CD14-positive monocyte (primary cell): Measurements from ENCODE around the gene LKAAEAR1. TPM values are rescaled to one million over a fixed set of nuclear protein-coding genes. Genes with fewer than 3 reads are reported as not detected.

Source experiments
- DNase-seq, 3 donors: peaks; one replicate each; pipeline ENCODE4 v3.0.0-alpha.2; 2011 to 2022
- H2AFZ ChIP-seq: 2 replicates; pipeline ENCODE4 v1.6.0; 2012; ENCODE audit warnings: mild to moderate bottlenecking, low read depth, low read length, inconsistent platforms; ENCODE audit not compliant: insufficient read depth, poor library complexity, severe bottlenecking
- H3K27ac ChIP-seq, 2 donors: 1 replicate in 1 of 2; 2 replicates in 1 of 2; pipeline ENCODE4 v1.5.1; 2012 to 2013; ENCODE audit warnings: low read length in 2 of 2, control low read depth in 1 of 2, inconsistent platforms in 1 of 2, low read depth in 1 of 2, mild to moderate bottlenecking in 1 of 2
- H3K27me3 ChIP-seq, 2 donors: one replicate each; pipeline versions ENCODE4 v1.6.0 to v1.6.1; 2011 to 2013; ENCODE audit warnings: low read length in 2 of 2; ENCODE audit not compliant: control insufficient read depth in 2 of 2, insufficient read depth in 2 of 2
- H3K36me3 ChIP-seq, 2 donors: replicated peaks in 1 of 2; 1 replicate in 1 of 2; 2 replicates in 1 of 2; pipeline versions ENCODE4 v1.5.1 to v1.6.1; 2012 to 2013; ENCODE audit warnings: low read length in 2 of 2, control low read depth in 1 of 2, inconsistent platforms in 1 of 2, mild to moderate bottlenecking in 1 of 2; ENCODE audit not compliant: insufficient read depth in 2 of 2, control insufficient read depth in 1 of 2
- H3K4me1 ChIP-seq, 2 donors: 1 replicate in 1 of 2; 2 replicates in 1 of 2; pipeline versions ENCODE4 v1.5.1 to v1.6.1; 2012 to 2013; ENCODE audit warnings: low read length in 2 of 2, control low read depth in 1 of 2, inconsistent platforms in 1 of 2, mild to moderate bottlenecking in 1 of 2, moderate library complexity in 1 of 2; ENCODE audit not compliant: insufficient read depth in 2 of 2, control insufficient read depth in 1 of 2
- H3K4me2 ChIP-seq: replicated peaks from 2 replicates; pipeline ENCODE3; 2012; ENCODE audit warnings: low read length, moderate library complexity, mild to moderate bottlenecking; ENCODE audit not compliant: poor library complexity, severe bottlenecking; ENCODE audit errors: extremely low read depth
- H3K4me3 ChIP-seq, 3 experiments: fragments of 200-600 bp in 1 of 3; sonication (generic) in 1 of 3; replicated peaks in 1 of 3; 1 replicate in 2 of 3; 2 replicates in 1 of 3; pipeline ENCODE4 v1.5.1; 2011 to 2013; ENCODE audit warnings: low read length in 3 of 3, mild to moderate bottlenecking in 3 of 3, control low read depth in 2 of 3, low read depth in 2 of 3, inconsistent platforms in 1 of 3, moderate library complexity in 1 of 3
- H3K79me2 ChIP-seq: 2 replicates; pipeline ENCODE4 v1.6.0; 2012; ENCODE audit warnings: mild to moderate bottlenecking, control low read depth, inconsistent platforms, low read length, moderate library complexity; ENCODE audit not compliant: insufficient read depth
- H3K9ac ChIP-seq: 2 replicates; pipeline ENCODE4 v1.6.0; 2017; ENCODE audit warnings: low read length, mild to moderate bottlenecking; ENCODE audit not compliant: insufficient read depth, poor library complexity, severe bottlenecking
- H3K9me3 ChIP-seq, 2 donors: replicated peaks in 1 of 2; 1 replicate in 1 of 2; 2 replicates in 1 of 2; pipeline versions ENCODE4 v1.5.1 to v1.6.1; 2012 to 2013; ENCODE audit warnings: low read length in 2 of 2, control low read depth in 1 of 2; ENCODE audit not compliant: control insufficient read depth in 1 of 2, insufficient read depth in 1 of 2
- H4K20me1 ChIP-seq: 2 replicates; pipeline ENCODE4 v1.6.0; 2012; ENCODE audit warnings: mild to moderate bottlenecking, low read length, control low read depth, moderate library complexity; ENCODE audit not compliant: insufficient read depth
- H3K27ac Mint-ChIP-seq, 7 donors: one replicate each; pipeline ENCODE4 v1.8.0; 2020; ENCODE audit warnings: mild to moderate bottlenecking in 7 of 7, mixed read lengths in 7 of 7, moderate library complexity in 6 of 7, inconsistent platforms in 2 of 7
- H3K27me3 Mint-ChIP-seq, 3 donors: one replicate each; pipeline ENCODE4 v1.8.0; 2021 to 2022; ENCODE audit warnings: low read depth in 3 of 3, mild to moderate bottlenecking in 3 of 3, mixed read lengths in 3 of 3, moderate library complexity in 3 of 3, inconsistent platforms in 1 of 3
- H3K36me3 Mint-ChIP-seq, 2 donors: one replicate each; pipeline ENCODE4 v1.8.0; 2020; ENCODE audit warnings: mixed read lengths in 2 of 2, inconsistent platforms in 1 of 2, mild to moderate bottlenecking in 1 of 2
- H3K4me1 Mint-ChIP-seq: one replicate; pipeline ENCODE4 v1.8.0; 2020; ENCODE audit warnings: mild to moderate bottlenecking, mixed read lengths
- H3K4me3 Mint-ChIP-seq, 2 donors: one replicate each; pipeline ENCODE4 v1.8.0; 2020; ENCODE audit warnings: mild to moderate bottlenecking in 2 of 2, mixed read lengths in 2 of 2, moderate library complexity in 1 of 2
- H3K9me3 Mint-ChIP-seq, 7 donors: one replicate each; pipeline ENCODE4 v1.8.0; 2020 to 2022; ENCODE audit warnings: mixed read lengths in 7 of 7, mild to moderate bottlenecking in 6 of 7, moderate library complexity in 6 of 7, inconsistent platforms in 2 of 7
- WGBS: methylation state at CpG from one replicate; pipeline ENCODE4 v1.1.5; 2013; ENCODE audit warnings: missing lambda C conversion rate; ENCODE audit not compliant: insufficient coverage; 5-methylcytosine and 5-hydroxymethylcytosine counted together
- intact Hi-C, 2 donors: fragments of 100-400 bp; cut with micrococcal nuclease; formaldehyde crosslinking; loops; one replicate each; pipeline versions ENCODE4 v1.15.0 to v1.15.1; 2023
- polyA plus RNA-seq, 3 donors: library from polyadenylated mRNA; depleted of rRNA in 1 of 3; unstranded in 2 of 3; stranded (reverse) in 1 of 3; fragments of 300-500 nt in 2 of 3; fragments of >200 nt in 1 of 3; fragmentation: Illumina TruSeq in 2 of 3; gene quantifications; 1 replicate in 2 of 3; 2 replicates in 1 of 3; pipeline ENCODE4 v1.2.3, GENCODE V29; 2012 to 2021
- TF ChIP-seq, protein P1 (sequence below): fragments of 200-600 bp; IDR thresholded peaks from one replicate; pipeline ENCODE4 v1.8.0; 2022; ENCODE audit warnings: antibody characterized with exemption, mild to moderate bottlenecking

Gene LKAAEAR1
- polyA plus RNA-seq, 3 donors = 0.61 to 0.86 (median 0.64) TPM

DNA sequence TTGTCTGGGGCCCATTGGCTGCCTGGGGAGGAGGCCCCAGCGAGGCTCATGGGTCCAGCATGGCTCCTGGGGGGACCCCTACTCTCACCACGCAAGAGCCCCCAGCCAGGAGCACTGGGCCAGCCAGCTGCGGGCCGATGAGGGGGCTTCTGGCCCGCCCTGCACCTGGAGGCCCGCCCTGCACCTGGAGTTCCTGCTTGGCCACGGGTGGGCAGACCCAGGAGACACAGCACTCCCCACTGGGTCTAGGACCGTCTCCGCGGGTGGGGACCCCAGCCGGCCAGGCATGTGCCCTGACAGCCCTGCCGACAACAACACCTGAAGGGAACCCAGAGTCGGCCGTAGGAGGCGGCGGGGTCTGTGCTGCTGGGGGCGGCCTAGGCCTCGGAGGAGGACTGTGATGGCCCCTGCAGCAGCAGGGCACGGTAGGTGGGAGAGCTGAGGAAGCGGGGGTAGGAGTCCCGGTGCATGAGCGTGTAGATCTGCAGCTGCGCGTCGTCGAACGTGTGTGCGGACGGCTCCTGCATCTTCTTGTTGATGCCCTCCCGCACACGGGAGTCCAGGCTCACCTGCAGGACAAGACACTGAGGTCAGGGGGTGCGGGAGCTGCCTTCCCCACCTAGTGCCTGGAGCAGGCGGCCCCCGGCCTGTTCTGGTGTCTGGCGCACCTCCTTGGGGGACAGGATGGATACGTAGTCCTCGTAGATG lies 10.6 kb downstream of the LKAAEAR1 start:
- no peak overlapping the region for H2AFZ ChIP-seq
- H3K4me1 Mint-ChIP-seq = peaks cover 29% of the 10 kb centered on the region
- H3K9me3 Mint-ChIP-seq = no peaks in the 10 kb centered on the region
- H3K27me3 ChIP-seq = no peaks in the 10 kb centered on the region
- no peaks in the 10 kb centered on the region for H3K9me3 ChIP-seq
- H3K9ac ChIP-seq = no peak overlapping the region
- H3K27ac Mint-ChIP-seq = peak overlapping the region in 1 of 7 donors; percentile 35
- H3K27me3 Mint-ChIP-seq = peaks cover 0 to 2% (median 2%) of the 10 kb centered on the region in 3 donors
- H3K27ac ChIP-seq = peak overlapping the region in 1 of 2 donors; percentile 14
- H3K4me3 Mint-ChIP-seq = no peak overlapping the region
- peaks cover 32 to 51% of the 10 kb centered on the region in 2 donors for H3K36me3 Mint-ChIP-seq
- no peak overlapping the region for H3K4me2 ChIP-seq
- DNase-seq = no peak
- H3K4me1 ChIP-seq = peaks cover 21 to 45% of the 10 kb centered on the region in 2 donors
- peaks cover 52% of the 10 kb centered on the region for H3K79me2 ChIP-seq
- no peak overlapping the region for H3K4me3 ChIP-seq
- H3K36me3 ChIP-seq = peaks cover 43 to 46% of the 10 kb centered on the region in 2 donors
- intact Hi-C loops = no loop called here
- 96% methylated on average over 29 of the region's 37 CpGs for WGBS
- TF ChIP-seq, protein P1, sequence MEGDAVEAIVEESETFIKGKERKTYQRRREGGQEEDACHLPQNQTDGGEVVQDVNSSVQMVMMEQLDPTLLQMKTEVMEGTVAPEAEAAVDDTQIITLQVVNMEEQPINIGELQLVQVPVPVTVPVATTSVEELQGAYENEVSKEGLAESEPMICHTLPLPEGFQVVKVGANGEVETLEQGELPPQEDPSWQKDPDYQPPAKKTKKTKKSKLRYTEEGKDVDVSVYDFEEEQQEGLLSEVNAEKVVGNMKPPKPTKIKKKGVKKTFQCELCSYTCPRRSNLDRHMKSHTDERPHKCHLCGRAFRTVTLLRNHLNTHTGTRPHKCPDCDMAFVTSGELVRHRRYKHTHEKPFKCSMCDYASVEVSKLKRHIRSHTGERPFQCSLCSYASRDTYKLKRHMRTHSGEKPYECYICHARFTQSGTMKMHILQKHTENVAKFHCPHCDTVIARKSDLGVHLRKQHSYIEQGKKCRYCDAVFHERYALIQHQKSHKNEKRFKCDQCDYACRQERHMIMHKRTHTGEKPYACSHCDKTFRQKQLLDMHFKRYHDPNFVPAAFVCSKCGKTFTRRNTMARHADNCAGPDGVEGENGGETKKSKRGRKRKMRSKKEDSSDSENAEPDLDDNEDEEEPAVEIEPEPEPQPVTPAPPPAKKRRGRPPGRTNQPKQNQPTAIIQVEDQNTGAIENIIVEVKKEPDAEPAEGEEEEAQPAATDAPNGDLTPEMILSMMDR = no peak
- peaks cover 96% of the 10 kb centered on the region for H4K20me1 ChIP-seq

- Histone ChIP-seq H3K27ac (peak overlapping the region; percentile 19 to 36), H4K20me1 (peaks cover 92% of the 10 kb centered on the region), H3K79me2 (peaks cover 41% of the 10 kb centered on the region), H3K9ac (no peak overlapping the region), H3K36me3 (peaks cover 43 to 46% of the 10 kb centered on the region in 2 donors), H3K4me1 (peaks cover 21 to 40% of the 10 kb centered on the region in 2 donors), H3K9me3 (no peaks in the 10 kb centered on the region), H3K4me2 (no peak overlapping the region), H3K4me3 (no peak overlapping the region), H3K27me3 (no peaks in the 10 kb centered on the region), H2AFZ (no peak overlapping the region)
- peaks cover 0 to 4% (median 2%) of the 10 kb centered on the region in 3 donors for H3K27me3 Mint-ChIP-seq
- TF ChIP-seq, protein P1 = no peak
- H3K27ac Mint-ChIP-seq = peak overlapping the region in 4 of 7 donors; percentile 32 to 81 (median 62)
- H3K4me1 Mint-ChIP-seq = peaks cover 31% of the 10 kb centered on the region
- DNase-seq = no peak
- WGBS = 75% methylated on average over 8 of the region's 14 CpGs
- H3K36me3 Mint-ChIP-seq = peaks cover 32 to 48% of the 10 kb centered on the region in 2 donors
- H3K4me3 Mint-ChIP-seq = no peak overlapping the region
- intact Hi-C loops = no loop called here
- peaks cover 0 to 2% (median 0%) of the 10 kb centered on the region in 7 donors for H3K9me3 Mint-ChIP-seq
Observed at GRCh38 chr20:64072498-64073063, 11.6 kb downstream of the LKAAEAR1 start.
